ENCODE results near the gene SGK1.
A peak's percentile ranks its signal among the peaks of the same experiment; 100 is the strongest.

The SGK1 gene

DNA sequence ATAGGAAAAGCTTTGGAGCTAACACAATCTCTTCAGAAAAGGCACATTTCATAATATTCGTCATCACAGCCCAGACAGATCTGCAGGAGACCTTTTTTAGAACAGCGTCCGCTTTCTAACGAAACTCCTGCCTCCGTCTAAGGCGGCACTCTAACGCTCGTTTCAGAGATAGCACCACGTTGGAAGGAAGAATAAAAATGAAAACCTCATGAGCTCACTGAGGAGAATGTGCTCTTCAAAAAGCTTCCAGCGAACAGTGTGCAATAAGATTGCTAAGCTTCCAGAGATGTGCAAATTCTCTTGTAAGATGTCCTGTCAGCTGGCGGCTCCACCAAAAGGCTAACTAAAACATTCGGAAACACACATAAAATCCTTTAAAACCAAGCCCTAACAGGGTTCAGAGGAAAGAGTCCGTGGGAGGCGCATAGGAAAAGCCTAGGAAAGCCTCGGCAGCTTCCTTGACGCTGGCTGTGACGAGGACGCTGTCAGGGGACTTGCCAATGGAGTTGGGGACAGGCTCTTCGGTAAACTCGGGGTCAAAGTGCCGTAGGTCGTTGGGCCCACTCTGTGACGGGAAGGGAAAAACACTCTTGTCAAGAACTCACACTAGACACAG lies 147.9 kb downstream of the SGK1 start:
- DNase-seq (ENCODE audit: low spot score): no peak

- no peak for DNase-seq (ENCODE audit: low spot score)
Observed at GRCh38 chr6:134168590-134169208, 149.2 kb downstream of the SGK1 start.

GRCh38 chr6:134166511-134167261 lies 151.2 kb downstream of the SGK1 start:
- no peak for DNase-seq (ENCODE audit: low spot score)

- no peak for DNase-seq (ENCODE audit: low spot score)
Observed at GRCh38 chr6:134165561-134166201, 152.2 kb downstream of the SGK1 start.

- DNase-seq (ENCODE audit: low spot score): no peak
Observed at GRCh38 chr6:134164300-134164699, 153.6 kb downstream of the SGK1 start.

GRCh38 chr6:134162932-134163331 lies 155.0 kb downstream of the SGK1 start:
- DNase-seq (ENCODE audit: low spot score): no peak

- DNase-seq (ENCODE audit: low spot score): peak; percentile 50
Observed at GRCh38 chr6:134161041-134161440, 156.9 kb downstream of the SGK1 start.

DNA sequence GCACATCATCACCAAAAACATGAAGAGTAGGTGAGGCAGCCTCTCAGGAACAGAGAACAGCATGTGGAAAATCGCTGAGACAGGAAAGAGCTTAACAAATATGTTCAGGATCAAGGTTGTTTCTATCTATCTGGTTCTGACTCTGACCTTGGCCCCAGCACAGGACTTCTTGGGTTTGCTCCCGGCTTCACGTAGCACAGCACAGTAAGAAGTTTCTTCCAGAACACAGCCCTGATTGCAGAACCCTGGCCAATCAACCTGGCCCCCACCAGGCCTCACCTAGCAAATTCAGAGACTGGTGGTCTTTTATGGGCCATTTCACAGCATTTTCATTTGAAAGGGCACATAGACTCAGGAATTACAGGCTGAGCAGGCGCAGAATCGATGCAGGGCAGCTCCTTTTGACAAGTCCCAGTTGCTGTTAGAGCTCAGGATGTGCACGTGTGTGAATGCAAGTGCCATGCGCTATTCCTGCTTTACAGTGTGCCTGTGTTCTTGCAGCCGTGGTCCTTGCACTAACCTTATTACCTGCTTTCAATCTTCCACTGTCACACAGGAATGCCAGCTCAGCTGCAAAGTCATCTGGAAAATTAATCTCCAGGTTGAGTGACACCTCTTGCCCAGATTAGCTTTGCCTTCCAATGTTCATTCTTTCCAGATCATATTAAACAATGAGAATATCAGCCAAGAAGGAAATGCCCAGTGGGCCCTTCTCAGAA lies 165.0 kb downstream of the SGK1 start:
- no peak for DNase-seq (ENCODE audit: low spot score)

DNA sequence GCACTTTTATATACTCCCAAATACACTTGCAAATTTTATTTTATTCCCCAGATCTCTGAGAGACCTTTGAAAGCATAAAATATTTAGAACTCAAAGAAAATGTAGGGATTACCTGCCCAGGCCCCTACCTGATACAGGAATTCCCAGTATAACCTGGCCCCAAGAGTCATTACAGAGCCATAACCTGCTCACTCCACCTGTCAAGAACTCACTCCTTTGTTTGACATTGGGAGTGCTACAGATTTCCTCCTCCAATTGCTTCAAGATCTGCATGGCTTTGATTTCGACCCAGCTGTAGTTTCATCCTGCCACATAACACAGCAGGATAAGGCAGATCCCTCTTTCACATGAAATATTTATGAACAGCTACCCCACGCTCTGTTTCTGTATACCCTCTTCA lies 169.3 kb downstream of the SGK1 start:
- DNase-seq (ENCODE audit: low spot score): no peak

DNA sequence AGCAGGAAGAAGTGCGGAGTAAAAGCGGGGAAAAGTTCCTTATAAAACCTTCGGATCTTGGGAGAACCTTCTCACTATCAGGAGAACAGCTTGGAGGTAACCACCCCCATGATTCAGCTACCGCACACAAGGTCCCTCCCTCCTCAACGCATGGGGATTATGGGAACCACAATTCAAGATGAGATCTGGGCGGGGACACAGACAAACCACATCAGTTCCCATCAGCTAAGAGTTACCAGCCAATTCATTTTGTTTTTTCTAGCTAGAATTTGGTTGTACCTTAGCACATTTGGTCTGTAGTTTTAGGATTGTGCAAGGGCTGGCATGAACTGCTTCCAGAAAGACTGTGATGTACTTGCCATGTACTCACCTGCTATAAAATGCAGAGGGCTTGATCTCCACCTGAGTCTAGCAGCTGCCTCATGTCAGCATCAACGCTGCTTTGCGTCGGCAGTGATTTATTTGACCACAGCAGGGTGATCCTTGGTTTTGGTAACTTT lies 170.8 kb downstream of the SGK1 start:
- no peak for DNase-seq (ENCODE audit: low spot score)

GRCh38 chr6:134146268-134147033 lies 171.5 kb downstream of the SGK1 start:
- DNase-seq (ENCODE audit: low spot score): no peak

DNA sequence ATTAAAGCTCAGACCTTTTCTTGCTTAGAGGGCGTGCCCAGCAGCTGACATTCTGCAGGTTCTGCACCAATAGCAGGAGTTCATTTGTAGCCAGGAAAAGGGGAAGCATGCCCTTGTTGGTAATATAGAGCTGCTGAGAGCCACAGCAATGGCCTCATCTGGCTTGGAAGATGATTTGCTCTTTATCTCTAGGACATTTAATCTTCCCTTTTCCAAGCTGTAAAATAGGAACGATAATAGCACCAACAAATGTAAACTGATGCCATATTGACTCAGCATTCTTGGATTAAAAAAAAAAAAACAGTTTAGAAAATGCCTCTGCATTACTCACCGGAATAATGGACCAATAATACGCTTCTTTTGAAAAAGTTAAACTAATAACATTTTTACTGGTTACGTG lies 172.1 kb downstream of the SGK1 start:
- DNase-seq (ENCODE audit: low spot score): no peak

- no peak for DNase-seq (ENCODE audit: low spot score)
Observed at GRCh38 chr6:134138226-134138975, 179.5 kb downstream of the SGK1 start.

- DNase-seq (ENCODE audit: low spot score): no peak
Observed at GRCh38 chr6:134134654-134135053, 183.3 kb downstream of the SGK1 start.

- no peak for DNase-seq (ENCODE audit: low spot score)
Observed at GRCh38 chr6:134132494-134133141, 185.3 kb downstream of the SGK1 start.

GRCh38 chr6:134131530-134132139 lies 186.3 kb downstream of the SGK1 start:
- no peak for DNase-seq (ENCODE audit: low spot score)

DNA sequence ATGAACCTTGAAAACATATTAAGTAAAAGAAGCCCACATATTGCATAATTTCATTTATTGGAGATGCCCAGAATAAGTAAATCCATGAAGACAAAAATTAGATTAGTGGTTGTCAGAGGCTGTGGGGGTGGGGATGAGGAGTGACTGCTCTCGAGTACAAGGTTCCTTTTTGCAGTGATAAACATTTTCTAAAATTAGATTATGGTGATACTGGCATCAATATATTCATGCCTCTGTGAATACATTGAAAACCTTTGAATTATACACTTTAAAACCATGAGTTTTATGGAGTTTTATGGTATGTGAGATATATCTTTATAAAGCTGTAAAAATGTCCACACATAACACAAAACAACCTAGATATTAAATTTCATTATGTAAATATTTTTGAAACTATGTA lies 189.8 kb downstream of the SGK1 start:
- no peak for DNase-seq (ENCODE audit: low spot score)

DNA sequence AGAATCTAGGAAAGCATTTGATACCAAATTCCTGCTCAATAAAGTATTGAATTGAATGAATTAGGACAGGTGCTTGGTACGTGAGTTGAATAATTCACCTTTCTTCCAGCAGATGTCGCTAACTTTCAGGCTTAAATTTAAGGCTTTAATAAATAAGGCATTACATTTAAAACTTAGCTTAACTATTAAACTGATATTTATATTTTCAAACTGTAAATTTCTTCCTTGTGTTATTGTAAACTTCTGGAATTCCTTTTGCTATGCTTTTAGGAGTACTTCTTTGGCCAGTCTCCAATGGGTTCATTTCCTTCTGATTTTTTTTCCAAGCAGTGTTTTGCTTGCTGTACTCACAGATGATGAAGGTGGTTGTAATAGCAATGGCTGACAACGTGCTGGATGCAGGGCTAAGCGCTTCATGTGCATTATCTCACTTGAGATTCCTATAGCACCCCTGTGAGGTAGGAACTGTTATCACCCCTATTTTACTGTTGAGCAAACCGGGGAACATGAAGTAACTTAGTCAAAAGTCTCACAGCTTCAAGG lies 194.2 kb downstream of the SGK1 start:
- peak; percentile 61 for DNase-seq (ENCODE audit: low spot score)

DNA sequence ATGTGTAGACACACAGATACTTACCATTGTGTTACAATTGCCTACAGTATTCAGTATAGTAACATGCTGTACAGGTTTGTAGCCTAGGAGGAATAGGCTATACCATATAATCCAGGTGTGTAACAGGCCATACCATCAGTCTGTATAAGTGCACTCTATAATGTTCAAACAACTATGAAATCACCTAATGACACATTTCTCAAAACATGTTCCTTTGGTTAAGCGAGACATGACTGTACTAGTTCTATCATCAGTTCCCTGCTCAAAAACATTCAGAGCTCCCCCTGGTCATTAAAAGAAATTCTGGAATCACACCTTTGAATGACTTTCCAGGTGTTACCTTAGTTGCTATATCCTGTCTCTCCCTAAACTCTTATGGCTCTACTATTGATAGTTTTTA lies 195.1 kb downstream of the SGK1 start:
- DNase-seq (ENCODE audit: low spot score): no peak

All from HuH-7 (cell line).